Measurements from ENCODE around the gene POGLUT3.

Gene POGLUT3

DNA sequence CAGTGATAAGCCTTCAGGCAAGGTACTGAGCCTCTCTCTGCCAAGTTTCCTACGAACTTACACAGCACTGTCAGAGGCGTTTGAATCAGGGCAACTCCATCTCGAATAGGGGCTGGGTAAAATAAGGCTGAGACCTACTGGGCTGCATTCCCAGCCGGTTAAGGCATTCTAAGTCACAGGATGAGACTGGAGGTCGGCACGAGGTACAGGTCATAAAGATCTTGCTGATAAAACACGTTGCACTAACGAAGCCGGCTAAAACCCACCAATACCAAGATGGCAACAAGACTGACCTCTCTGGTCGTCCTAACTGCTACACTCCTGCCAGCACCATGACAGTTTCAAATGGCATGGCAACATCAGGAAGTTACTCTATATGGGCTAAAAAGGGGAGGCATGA, 20.4 kb upstream of the POGLUT3 start:
- no peaks in the 10 kb centered on the region for H3K9me3 Mint-ChIP-seq (ENCODE audit: low read depth)
- no peak overlapping the region for H3K27ac Mint-ChIP-seq
- peaks cover 16% of the 10 kb centered on the region for H3K36me3 Mint-ChIP-seq
- no peaks in the 10 kb centered on the region for H3K27me3 Mint-ChIP-seq
- no peaks in the 10 kb centered on the region for H3K4me1 Mint-ChIP-seq (ENCODE audit: low read depth)
- H3K4me3 Mint-ChIP-seq = no peak overlapping the region

- Mint-ChIP-seq H3K27me3 (no peaks in the 10 kb centered on the region), H3K4me3 (no peak overlapping the region), H3K36me3 (peaks cover 31% of the 10 kb centered on the region), H3K9me3 (ENCODE audit: low read depth) (no peaks in the 10 kb centered on the region), H3K4me1 (ENCODE audit: low read depth) (no peaks in the 10 kb centered on the region), H3K27ac (no peak overlapping the region)
Measured at GRCh38 chr11:108516125-108516524, 17.9 kb upstream of the POGLUT3 start.

- Mint-ChIP-seq H3K4me1 (ENCODE audit: low read depth) (no peaks in the 10 kb centered on the region), H3K36me3 (peaks cover 31% of the 10 kb centered on the region), H3K27ac (no peak overlapping the region), H3K4me3 (no peak overlapping the region), H3K9me3 (ENCODE audit: low read depth) (no peaks in the 10 kb centered on the region), H3K27me3 (no peaks in the 10 kb centered on the region)
Measured at GRCh38 chr11:108512708-108513107, 14.5 kb upstream of the POGLUT3 start.

GRCh38 chr11:108511851-108512474, 13.8 kb upstream of the POGLUT3 start:
- no peaks in the 10 kb centered on the region for H3K9me3 Mint-ChIP-seq (ENCODE audit: low read depth)
- no peaks in the 10 kb centered on the region for H3K27me3 Mint-ChIP-seq
- no peak overlapping the region for H3K27ac Mint-ChIP-seq
- H3K36me3 Mint-ChIP-seq = peaks cover 31% of the 10 kb centered on the region
- H3K4me3 Mint-ChIP-seq = no peak overlapping the region
- no peaks in the 10 kb centered on the region for H3K4me1 Mint-ChIP-seq (ENCODE audit: low read depth)

GRCh38 chr11:108508653-108509593, 10.7 kb upstream of the POGLUT3 start:
- no peaks in the 10 kb centered on the region for H3K9me3 Mint-ChIP-seq (ENCODE audit: low read depth)
- peaks cover 21% of the 10 kb centered on the region for H3K36me3 Mint-ChIP-seq
- H3K4me1 Mint-ChIP-seq (ENCODE audit: low read depth) = no peaks in the 10 kb centered on the region
- no peak overlapping the region for H3K27ac Mint-ChIP-seq
- H3K27me3 Mint-ChIP-seq = no peaks in the 10 kb centered on the region
- no peak overlapping the region for H3K4me3 Mint-ChIP-seq

GRCh38 chr11:108501396-108501795, 3.2 kb upstream of the POGLUT3 start:
- H3K9me3 Mint-ChIP-seq (ENCODE audit: low read depth) = no peaks in the 10 kb centered on the region
- H3K4me3 Mint-ChIP-seq = no peak overlapping the region
- H3K27me3 Mint-ChIP-seq = no peaks in the 10 kb centered on the region
- no peaks in the 10 kb centered on the region for H3K36me3 Mint-ChIP-seq
- peaks cover 13% of the 10 kb centered on the region for H3K4me1 Mint-ChIP-seq (ENCODE audit: low read depth)
- H3K27ac Mint-ChIP-seq = no peak overlapping the region

DNA sequence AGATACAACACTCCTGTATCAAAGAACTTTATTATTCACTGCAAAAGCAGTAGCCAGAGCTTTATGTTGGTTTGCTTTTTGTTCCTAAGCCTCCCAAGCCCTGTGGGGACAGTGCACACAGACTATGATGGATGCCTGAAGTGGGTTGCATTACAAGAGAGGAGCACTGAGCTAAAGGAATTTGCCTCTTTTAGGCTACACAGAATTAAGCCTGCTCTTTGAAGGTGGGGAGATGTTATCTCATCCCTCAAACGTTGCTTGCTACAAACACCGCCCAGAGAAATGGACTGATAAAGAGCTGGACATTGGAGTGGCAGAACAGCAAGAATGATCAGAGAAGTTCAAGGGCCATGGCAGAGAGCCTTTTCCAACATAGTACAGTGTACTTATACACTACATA, 2.5 kb upstream of the POGLUT3 start:
- Mint-ChIP-seq H3K4me1 (ENCODE audit: low read depth) (peaks cover 18% of the 10 kb centered on the region), H3K4me3 (no peak overlapping the region), H3K9me3 (ENCODE audit: low read depth) (no peaks in the 10 kb centered on the region), H3K27me3 (no peaks in the 10 kb centered on the region), H3K36me3 (no peaks in the 10 kb centered on the region), H3K27ac (no peak overlapping the region)

- H3K4me3 Mint-ChIP-seq = peak overlapping the region; percentile 38
- no peak overlapping the region for H3K27ac Mint-ChIP-seq
Measured at GRCh38 chr11:108500169-108500568, 2.0 kb upstream of the POGLUT3 start.

DNA sequence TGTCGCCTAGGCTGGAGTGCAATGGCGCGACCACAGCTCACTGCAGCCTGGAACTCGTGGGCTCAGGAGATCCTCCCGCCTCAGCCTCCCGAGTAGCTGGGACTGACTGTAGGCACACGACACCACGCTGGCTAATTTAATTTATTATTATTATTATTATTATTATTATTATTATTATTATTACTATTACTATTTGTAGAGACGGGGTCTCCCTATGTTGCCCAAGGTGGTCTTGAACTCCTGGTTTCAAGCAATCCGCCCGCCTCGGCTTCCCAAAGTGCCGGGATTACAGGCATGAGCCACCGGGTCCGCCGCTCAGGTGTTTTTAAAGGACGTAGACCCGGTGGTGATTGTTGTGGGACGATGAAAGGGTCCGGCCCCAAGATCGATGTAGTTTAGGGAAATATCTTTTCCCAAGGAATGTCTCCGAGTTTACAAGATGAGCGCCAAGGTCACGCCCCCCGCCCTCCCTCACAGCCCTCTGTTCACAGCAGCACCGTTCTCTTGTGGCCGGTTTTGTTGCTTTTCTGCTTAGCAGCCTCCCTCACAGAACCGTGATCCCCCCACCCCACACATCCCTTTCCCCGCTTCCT, 728 bp upstream of the POGLUT3 start:
- Mint-ChIP-seq H3K27me3 (no peaks in the 10 kb centered on the region), H3K4me3 (peak overlapping the region; percentile 89), H3K9me3 (ENCODE audit: low read depth) (no peaks in the 10 kb centered on the region)

More at GRCh38 chr11:108500169-108500568, 2.0 kb upstream of the POGLUT3 start:
- Mint-ChIP-seq H3K4me1 (ENCODE audit: low read depth) (peaks cover 20% of the 10 kb centered on the region), H3K9me3 (ENCODE audit: low read depth) (no peaks in the 10 kb centered on the region), H3K36me3 (no peaks in the 10 kb centered on the region), H3K27me3 (no peaks in the 10 kb centered on the region)

GRCh38 chr11:108497317-108498045, 703 bp downstream of the POGLUT3 start:
- no peaks in the 10 kb centered on the region for H3K27me3 Mint-ChIP-seq
- H3K36me3 Mint-ChIP-seq = no peaks in the 10 kb centered on the region
- H3K9me3 Mint-ChIP-seq (ENCODE audit: low read depth) = no peaks in the 10 kb centered on the region
- H3K27ac Mint-ChIP-seq = peak overlapping the region; percentile 98
- H3K4me1 Mint-ChIP-seq (ENCODE audit: low read depth) = peaks cover 28% of the 10 kb centered on the region
- H3K4me3 Mint-ChIP-seq = peak overlapping the region; percentile 97

More for the DNA sequence above, 728 bp upstream of the POGLUT3 start:
- H3K27ac Mint-ChIP-seq = peak overlapping the region; percentile 91
- H3K4me1 Mint-ChIP-seq (ENCODE audit: low read depth) = peaks cover 28% of the 10 kb centered on the region
- no peaks in the 10 kb centered on the region for H3K36me3 Mint-ChIP-seq

GRCh38 chr11:108496643-108497256, 1.4 kb downstream of the POGLUT3 start:
- H3K27me3 Mint-ChIP-seq = no peaks in the 10 kb centered on the region
- peak overlapping the region; percentile 98 for H3K27ac Mint-ChIP-seq
- peaks cover 28% of the 10 kb centered on the region for H3K4me1 Mint-ChIP-seq (ENCODE audit: low read depth)
- H3K36me3 Mint-ChIP-seq = no peaks in the 10 kb centered on the region
- peak overlapping the region; percentile 97 for H3K4me3 Mint-ChIP-seq
- H3K9me3 Mint-ChIP-seq (ENCODE audit: low read depth) = no peaks in the 10 kb centered on the region

DNA sequence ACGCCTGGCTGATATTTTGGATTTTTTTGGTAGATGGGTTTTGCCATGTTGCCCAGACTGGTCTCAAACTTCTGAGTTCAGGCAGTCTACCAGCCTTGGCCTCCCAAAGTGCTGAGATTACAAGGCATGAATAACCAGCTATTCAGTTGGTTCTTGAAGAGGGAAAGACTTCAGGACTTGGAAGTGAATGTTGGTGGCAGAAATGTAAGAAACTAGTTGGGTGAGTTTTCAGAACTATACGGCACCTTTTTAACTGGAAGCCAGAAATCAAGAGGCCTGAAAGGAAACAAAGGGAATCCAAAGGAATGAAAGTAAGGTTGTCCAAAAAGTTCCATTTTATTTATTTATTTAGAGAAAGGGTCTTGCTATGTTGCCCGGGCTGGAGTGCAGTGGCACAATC, 2.9 kb downstream of the POGLUT3 start:
- H3K27ac Mint-ChIP-seq = peak overlapping the region; percentile 41
- no peaks in the 10 kb centered on the region for H3K36me3 Mint-ChIP-seq
- no peaks in the 10 kb centered on the region for H3K9me3 Mint-ChIP-seq (ENCODE audit: low read depth)
- H3K27me3 Mint-ChIP-seq = no peaks in the 10 kb centered on the region
- no peak overlapping the region for H3K4me3 Mint-ChIP-seq
- H3K4me1 Mint-ChIP-seq (ENCODE audit: low read depth) = peaks cover 28% of the 10 kb centered on the region

- Mint-ChIP-seq H3K4me1 (ENCODE audit: low read depth) (peaks cover 28% of the 10 kb centered on the region), H3K36me3 (peaks cover 2% of the 10 kb centered on the region), H3K27ac (peak overlapping the region; percentile 13)
Measured at GRCh38 chr11:108494182-108494581, 4.0 kb downstream of the POGLUT3 start.

GRCh38 chr11:108491936-108492335, 6.2 kb downstream of the POGLUT3 start:
- Mint-ChIP-seq H3K4me3 (no peak overlapping the region), H3K27me3 (no peaks in the 10 kb centered on the region), H3K9me3 (ENCODE audit: low read depth) (no peaks in the 10 kb centered on the region), H3K36me3 (peaks cover 12% of the 10 kb centered on the region), H3K4me1 (ENCODE audit: low read depth) (peaks cover 19% of the 10 kb centered on the region), H3K27ac (no peak overlapping the region)

More at GRCh38 chr11:108494182-108494581, 4.0 kb downstream of the POGLUT3 start:
- H3K27me3 Mint-ChIP-seq = no peaks in the 10 kb centered on the region
- no peaks in the 10 kb centered on the region for H3K9me3 Mint-ChIP-seq (ENCODE audit: low read depth)
- H3K4me3 Mint-ChIP-seq = no peak overlapping the region
